Measurements from ENCODE around the gene TRIM15. TPM values are rescaled to one million over a fixed set of nuclear protein-coding genes. Genes with fewer than 3 reads are reported as not detected.

The TRIM15 gene
- total and polyA plus RNA-seq, 9 of the 15 experiments (the other 6 are each of a cell fraction or from before 2014, with no cell fraction given): 0.06 to 2.6 (median 0.83) TPM

GRCh38 chr6:30213957-30214656 lies 50.8 kb downstream of the TRIM15 start:
- Histone ChIP-seq H3K79me2 (ENCODE audit: control insufficient read depth, insufficient read depth, low read length) (no peaks in the 10 kb centered on the region), H3K4me2 (ENCODE audit: insufficient read depth, low read length) (peak overlapping the region; percentile 70), H2AFZ (ENCODE audit: low read depth, low read length) (peak overlapping the region; percentile 81), H3K9me1 (ENCODE audit: control insufficient read depth, insufficient read depth, low read length) (no peaks in the 10 kb centered on the region), H3K36me3 (ENCODE audit: control insufficient read depth, insufficient read depth, low read length) (no peaks in the 10 kb centered on the region), H3K27me3 (ENCODE audit: control insufficient read depth in 2 of 2, insufficient read depth in 2 of 2, low read length in 2 of 2) (peaks cover 0 to 10% of the 10 kb centered on the region in 2 experiments; a peak in 2 of 5 replicates), H3K4me1 (replicated peaks in 1 of 2; ENCODE audit: control insufficient read depth in 2 of 2, insufficient read depth in 2 of 2, low read length in 2 of 2) (peaks cover 0 to 17% of the 10 kb centered on the region in 2 experiments; a peak in 2 of 5 replicates), H3K27ac (ENCODE audit: extremely low read depth, low read depth, low read length) (no peak overlapping the region), H3K9ac (ENCODE audit: insufficient read depth in 1 of 2, low read depth in 2 of 2, low read length in 2 of 2) (peak overlapping the region; percentile 22 to 66; a peak in 3 of 4 replicates), H4K20me1 (replicated peaks; ENCODE audit: control insufficient read depth, insufficient read depth, low read length) (no peaks in the 10 kb centered on the region), H3K9me3 (replicated peaks; ENCODE audit: control insufficient read depth, insufficient read depth, low read depth, low read length) (no peaks in the 10 kb centered on the region), H3K4me3 (peak overlapping the region; percentile 40)
- ATAC-seq (peak; percentile 71), FAIRE-seq (no peak), DNase-seq (ENCODE audit: extremely low read depth in 1 of 4, low spot score in 3 of 4) (peak; percentile 23 to 37 (median 30))
- WGBS (ENCODE audit: insufficient coverage, low coverage, missing lambda C conversion rate): 44% methylated on average over 39 of the region's 45 CpGs
- no TSS peak for BruUV-seq (replicated peaks)
- CTCF ChIA-PET (ENCODE audit: low intra/inter-chr PET ratio): no interaction called here
- intact Hi-C loops (cut with micrococcal nuclease) (no loop called here), in situ Hi-C loops (cut with MboI) (no loop called here)
- POLR2A ChIA-PET: interaction anchor here (0.5 kb wide), 1 partner anchor 401 kb away, joined by 3 read pairs; no protein-coding TSS in a partner anchor
- TF ChIP-seq CXXC5 (CRISPR knock-in tag; IDR thresholded peaks at IDR 0.05) (peak; percentile 46; the same call in 1 of the 2 replicates), POLR2G (IDR thresholded peaks at IDR 0.05; ENCODE audit: low read depth, low read length) (peak; percentile 71), MGA (IDR thresholded peaks at IDR 0.05) (peak; percentile 23; the same call in 1 of the 2 replicates), NFATC3 (IDR thresholded peaks at IDR 0.05) (no peak), NRF1 (conservative IDR thresholded peaks at IDR 0.05 in 1 of 2, IDR thresholded peaks at IDR 0.05 in 1 of 2) (peak in 1 of 2 experiments; percentile 20; a peak in 1 of 4 replicates), PURB (CRISPR knock-in tag; IDR thresholded peaks at IDR 0.05; ENCODE audit: low read depth) (no peak), L3MBTL2 (IDR thresholded peaks at IDR 0.05) (0 out of 2 replicates have a peak, but pooled peaks have one; percentile 13), MTA3 (IDR thresholded peaks at IDR 0.05; ENCODE audit: borderline replicate concordance) (no peak), GABPA (tag; conservative IDR thresholded peaks at IDR 0.05; ENCODE audit: low read depth) (peak; percentile 75), SRSF7 (optimal IDR thresholded peaks at IDR 0.05; ENCODE audit: low read depth, low read length) (no peak), RBFOX2 (IDR thresholded peaks at IDR 0.05; ENCODE audit: low read depth, low read length) (peak; percentile 41; the same call in 1 of the 2 replicates)

All from K562 (cell line).